Right lobe of liver (tissue), 6 donors: Measurements from ENCODE around the gene ZBTB16. TPM values are rescaled to one million over a fixed set of nuclear protein-coding genes. Genes with fewer than 3 reads are reported as not detected.
A peak's percentile ranks its signal among the peaks of the same experiment; 100 is the strongest.

ENCODE experiments used
- ATAC-seq, 4 donors: fragments of 200-7000 bp; cut with Tn5 transposase; one replicate each; pipeline ENCODE4 v1.9.1; 2020; ENCODE audit warnings: mild to moderate bottlenecking in 4 of 4, moderate library complexity in 4 of 4
- DNase-seq, 3 donors: peaks; one replicate each; pipeline ENCODE4 v3.0.0-alpha.2; 2020
- H3K27ac ChIP-seq, 3 donors: fragments of 200-600 bp; one replicate each; pipeline ENCODE4 v1.8.0; 2022
- H3K27me3 ChIP-seq, 2 donors: fragments of 200-600 bp; one replicate each; pipeline ENCODE4 v1.8.0; 2022
- H3K36me3 ChIP-seq, 4 donors: fragments of 200-600 bp; sonication (generic) in 1 of 4; one replicate each; pipeline versions ENCODE4 v1.5.1 to v1.8.0; 2017 to 2022; ENCODE audit warnings: control low read depth in 1 of 4
- H3K4me1 ChIP-seq, 4 donors: fragments of 200-600 bp; sonication (generic) in 1 of 4; one replicate each; pipeline versions ENCODE4 v1.5.1 to v1.8.0; 2017 to 2022; ENCODE audit warnings: control low read depth in 1 of 4
- H3K4me3 ChIP-seq, 3 donors: fragments of 200-600 bp; one replicate each; pipeline ENCODE4 v1.8.0; 2022
- H3K9me3 ChIP-seq, 4 donors: fragments of 200-600 bp; sonication (generic) in 1 of 4; one replicate each; pipeline versions ENCODE4 v1.5.1 to v1.8.0; 2017 to 2022; ENCODE audit warnings: control low read depth in 1 of 4
- CTCF ChIP-seq, 4 donors: fragments of 200-600 bp in 3 of 4; fragments of 450-650 bp in 1 of 4; IDR thresholded peaks; one replicate each; pipeline versions ENCODE4 v1.5.1 to v1.8.0; 2016 to 2022; ENCODE audit warnings: antibody characterized with exemption in 4 of 4, mild to moderate bottlenecking in 2 of 4
- POLR2A ChIP-seq: fragments of 450-650 bp; IDR thresholded peaks from one replicate; pipeline ENCODE4 v1.6.1; 2017; ENCODE audit warnings: antibody characterized with exemption, mild to moderate bottlenecking
- WGBS: methylation state at CpG from one replicate; pipeline ENCODE4 v1.1.6; 2018; ENCODE audit warnings: low coverage, low lambda C conversion rate; ENCODE audit not compliant: insufficient coverage; ENCODE audit errors: missing lambda C conversion rate; 5-methylcytosine and 5-hydroxymethylcytosine counted together
- intact Hi-C, 2 donors: fragments of 100-400 bp; cut with DNase I; formaldehyde crosslinking; loops; one replicate each; pipeline versions ENCODE4 v1.11.2 to v1.14.1; 2022
- total RNA-seq, 6 experiments: library from RNA; depleted of rRNA in 2 of 6; stranded (reverse); fragments of >200 nt in 2 of 6; fragmentation: NEBNext Ultra II Directional in 3 of 6; extraction: Animal tissue kit (Norgen Biotek cat#: 25700) in 3 of 6; gene quantifications; one replicate each; pipeline versions ENCODE4 v1.1.0 to v1.2.4, GENCODE V29; 2016 to 2023
- donor health status: DM: no; HTN: yes; CAD: no.
- donor health status: DM: no; HTN: no; CAD: no.
- donor health status: DM: no; HTN: no; CAD: no.
- donor health status: DM: no; HTN: yes; CAD: no.
- donor health status: DM: no; HTN: yes; CAD: no.

Gene ZBTB16
- total RNA-seq, 6 experiments from 2014 or later: 13.1 to 205 (median 52.2) TPM

DNA sequence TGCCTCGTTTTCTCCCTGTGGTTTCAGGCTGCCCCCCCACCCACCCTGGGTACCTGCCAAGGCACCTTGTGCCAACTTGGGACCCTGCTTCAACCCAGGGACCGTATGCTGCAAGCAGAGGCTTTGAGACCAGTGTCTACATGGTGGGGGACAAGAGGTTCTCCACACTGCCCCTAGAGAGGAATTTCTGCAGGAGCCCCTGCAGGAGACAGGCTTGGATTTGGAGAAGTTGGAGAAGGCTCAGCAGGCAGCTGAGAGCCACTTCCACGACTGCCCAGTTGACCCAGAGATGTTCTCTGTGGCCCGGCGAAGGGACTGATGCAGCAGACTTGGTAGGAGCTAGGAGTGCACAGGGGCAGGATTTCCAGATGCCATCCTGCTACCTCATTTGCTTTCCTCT, 216.6 kb downstream of the ZBTB16 start:
- Histone ChIP-seq H3K27me3 (no peaks in the 10 kb centered on the region), H3K4me3 (no peak overlapping the region), H3K27ac (peak overlapping the region in 1 of 3 donors; percentile 20), H3K36me3 (no peaks in the 10 kb centered on the region), H3K9me3 (no peaks in the 10 kb centered on the region), H3K4me1 (peaks cover 0 to 40% (median 14%) of the 10 kb centered on the region in 4 donors)
- ATAC-seq (no peak), DNase-seq (no peak)
- TF ChIP-seq CTCF (IDR thresholded peaks at IDR 0.05) (no peak), POLR2A (no peak)
- intact Hi-C loops: no loop called here
- 61% methylated on average over 5 of the region's 5 CpGs for WGBS

DNA sequence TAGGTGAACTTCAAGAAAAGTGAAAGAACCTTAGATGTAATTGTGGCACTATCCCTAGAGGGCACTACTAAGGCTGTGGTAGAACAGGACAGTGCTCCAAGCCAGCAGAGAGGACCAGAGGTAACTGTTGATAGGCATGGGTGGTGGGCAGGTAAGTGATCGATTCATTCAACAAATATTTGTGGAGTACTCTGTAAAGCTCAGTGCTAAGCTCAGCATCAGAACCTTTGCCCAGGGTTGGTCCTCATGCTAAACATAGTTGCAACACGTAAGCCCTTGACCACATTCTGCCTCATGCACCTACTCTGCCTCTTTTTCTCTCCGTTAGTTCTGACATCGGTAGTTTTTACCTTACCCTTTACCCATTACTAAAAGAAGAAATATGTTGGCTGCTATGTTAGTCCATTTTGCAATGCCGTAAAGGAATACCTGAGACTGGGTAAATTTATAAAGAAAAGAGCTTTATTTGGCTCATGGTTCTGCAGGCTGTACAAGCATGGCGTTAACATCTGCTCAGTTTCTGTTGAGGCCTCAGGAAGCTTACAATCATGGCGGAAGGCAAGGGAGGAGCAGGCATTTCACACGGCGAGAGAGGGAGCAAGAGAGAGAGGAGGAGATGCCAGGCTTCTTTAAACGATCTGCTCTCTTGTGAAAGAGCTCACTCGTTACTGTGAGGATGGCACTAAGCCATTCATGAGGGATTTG, 218.3 kb downstream of the ZBTB16 start:
- peaks cover 0 to 40% (median 15%) of the 10 kb centered on the region in 4 donors for H3K4me1 ChIP-seq
- ATAC-seq (peak; percentile 79 to 92 (median 87)), DNase-seq (peak; percentile 48 to 88 (median 69))
- no peaks in the 10 kb centered on the region for H3K9me3 ChIP-seq
- 20% methylated on average over 7 of the region's 11 CpGs for WGBS
- peak overlapping the region in 1 of 3 donors; percentile 9 for H3K4me3 ChIP-seq
- no peaks in the 10 kb centered on the region for H3K27me3 ChIP-seq
- H3K27ac ChIP-seq: peak overlapping the region; percentile 4 to 91 (median 71)
- intact Hi-C loops: no loop called here
- TF ChIP-seq CTCF (IDR thresholded peaks at IDR 0.05) (peak; percentile 19 to 53 (median 38)), POLR2A (no peak)
- H3K36me3 ChIP-seq: no peaks in the 10 kb centered on the region

DNA sequence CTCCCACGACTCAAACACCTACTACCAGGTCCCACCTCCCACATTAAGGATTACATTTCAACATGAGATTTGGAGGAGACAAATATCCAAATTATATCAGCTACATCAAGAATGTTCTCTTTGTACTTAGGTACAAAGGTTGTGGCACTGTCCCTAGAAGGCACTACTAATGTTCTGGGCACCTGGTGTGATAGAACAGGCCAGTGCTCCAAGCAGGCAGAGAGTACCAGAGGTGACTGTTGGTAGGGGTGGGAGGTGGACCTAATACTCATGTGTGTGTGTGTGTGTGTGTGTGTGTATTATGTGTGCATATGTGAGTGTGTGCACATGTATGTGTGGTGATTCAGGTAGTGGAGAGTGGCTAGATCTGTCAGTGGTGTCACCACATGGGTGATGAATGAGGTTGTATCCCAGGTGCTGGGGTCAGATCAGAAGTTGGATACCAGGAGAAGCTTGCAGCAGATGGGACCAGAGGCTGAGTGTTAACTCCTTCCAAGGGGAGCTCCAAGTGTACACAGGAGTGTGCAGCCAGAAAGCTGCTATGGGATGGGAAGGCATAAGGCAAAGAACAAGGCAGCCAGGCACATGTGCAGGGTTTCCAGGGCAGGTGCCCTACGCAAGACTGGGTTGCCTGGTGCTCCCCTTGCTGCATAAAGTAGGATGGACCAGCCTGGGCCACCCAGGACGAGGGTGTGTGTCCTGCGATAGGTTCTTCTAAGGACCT, 219.0 kb downstream of the ZBTB16 start:
- WGBS: 14% methylated on average over 1 of the region's 4 CpGs
- TF ChIP-seq CTCF (IDR thresholded peaks at IDR 0.05) (no peak), POLR2A (no peak)
- Histone ChIP-seq H3K4me1 (peaks cover 0 to 40% (median 15%) of the 10 kb centered on the region in 4 donors), H3K27ac (peak overlapping the region; percentile 4 to 91 (median 71)), H3K9me3 (no peaks in the 10 kb centered on the region), H3K4me3 (peak overlapping the region in 1 of 3 donors; percentile 9), H3K27me3 (no peaks in the 10 kb centered on the region), H3K36me3 (no peaks in the 10 kb centered on the region)
- intact Hi-C loops: no loop called here
- ATAC-seq (peak; percentile 6 to 49 (median 41)), DNase-seq (no peak)

DNA sequence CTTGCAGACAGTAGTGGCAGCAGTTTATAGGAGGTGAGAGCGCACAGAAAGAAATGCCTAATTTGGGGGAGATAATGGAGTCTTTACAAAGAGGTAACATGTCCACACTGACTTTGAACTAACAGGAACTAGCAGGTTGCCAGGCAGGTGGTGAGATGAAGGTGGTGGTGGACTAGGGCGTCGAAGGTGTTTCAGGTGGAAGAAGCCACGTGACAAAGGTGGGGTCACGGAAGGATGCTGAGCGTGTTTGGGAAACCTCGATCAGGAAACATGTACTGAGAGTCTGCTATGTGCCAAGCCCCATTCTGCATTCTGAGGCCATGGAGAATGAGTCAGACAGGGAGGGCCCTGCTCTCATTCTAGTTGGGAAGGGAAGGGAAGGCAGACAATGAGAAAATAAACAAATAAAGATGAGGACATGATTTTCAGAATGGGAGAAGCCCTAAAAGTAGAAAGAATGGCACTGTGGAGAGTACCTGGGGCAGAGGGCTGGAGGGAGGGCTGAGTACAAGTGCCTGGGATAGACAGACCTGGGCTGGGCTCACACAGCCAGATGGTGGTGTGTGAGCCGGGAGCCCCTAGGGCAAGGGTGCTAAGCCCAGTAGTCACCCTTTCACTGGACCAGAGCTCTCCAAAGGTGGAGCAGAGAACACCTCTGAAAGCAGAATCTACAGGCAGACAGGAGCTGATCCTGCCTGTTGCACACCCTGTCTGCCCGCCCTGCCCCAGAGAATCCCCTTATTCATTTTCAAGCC, 220.5 kb downstream of the ZBTB16 start:
- intact Hi-C loops: no loop called here
- Histone ChIP-seq H3K4me3 (no peak overlapping the region), H3K4me1 (peaks cover 0 to 39% (median 15%) of the 10 kb centered on the region in 4 donors), H3K27me3 (no peaks in the 10 kb centered on the region), H3K36me3 (no peaks in the 10 kb centered on the region), H3K27ac (peak overlapping the region in 1 of 3 donors; percentile 66), H3K9me3 (no peaks in the 10 kb centered on the region)
- TF ChIP-seq CTCF (IDR thresholded peaks at IDR 0.05): no peak
- TF ChIP-seq POLR2A: no peak
- DNase-seq (no peak), ATAC-seq (no peak)
- WGBS: 82% methylated on average over 9 of the region's 9 CpGs
